Measurements from ENCODE around the gene USP54. TPM values are rescaled to one million over a fixed set of nuclear protein-coding genes. Genes with fewer than 3 reads are reported as not detected.

USP54 gene
- total and polyA plus RNA-seq, 9 of the 15 experiments (the other 6 are each of a cell fraction or from before 2014, with no cell fraction given): 3.8 to 40.1 (median 16.9) TPM

DNA sequence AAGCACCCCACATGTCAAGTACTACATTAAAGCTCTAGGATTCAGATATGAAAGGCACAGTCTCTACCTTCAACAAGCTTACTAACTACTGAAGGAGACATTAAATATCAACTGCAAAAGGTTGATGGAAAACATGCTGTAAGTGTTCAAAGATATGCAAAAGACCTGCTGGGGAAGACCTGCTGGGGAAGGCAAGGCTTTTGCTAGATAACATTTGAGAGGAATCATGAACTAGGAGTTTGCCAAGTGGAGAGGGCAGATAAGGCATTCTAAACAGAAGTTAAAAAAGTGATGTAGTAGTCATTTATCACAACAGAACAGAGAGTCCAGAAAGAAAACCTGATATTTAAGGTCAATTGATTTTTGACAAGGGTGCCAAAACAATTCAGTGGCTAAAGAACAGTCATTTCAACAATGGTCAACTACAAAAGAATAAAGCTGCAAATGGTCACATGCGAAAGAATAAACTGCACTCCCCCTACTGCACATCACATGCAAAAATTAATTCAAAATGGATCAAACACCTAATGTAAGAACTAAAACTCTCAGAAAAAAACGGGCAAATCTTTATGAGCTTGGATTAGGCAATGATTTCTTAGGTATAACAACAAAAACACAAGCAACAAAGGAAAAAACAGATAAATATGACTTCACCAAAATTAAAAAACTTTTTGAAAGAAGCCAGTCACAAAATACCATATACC, 134.8 kb downstream of the USP54 start (continued):
- TF ChIP-seq CREB5 (CRISPR knock-in tag; IDR thresholded peaks at IDR 0.05) (no peak), ZNF140 (CRISPR knock-in tag; IDR thresholded peaks at IDR 0.05) (no peak), REST (IDR thresholded peaks at IDR 0.05; ENCODE audit: borderline replicate concordance) (peak; percentile 40; the same call in 1 of the 2 replicates), REST (CRISPR knock-in tag; IDR thresholded peaks at IDR 0.05; ENCODE audit: low read depth) (no peak), ZNF124 (CRISPR knock-in tag; IDR thresholded peaks at IDR 0.05) (no peak), HNRNPL (IDR thresholded peaks at IDR 0.05; ENCODE audit: low read depth, low read length) (no peak), ZNF395 (CRISPR knock-in tag; IDR thresholded peaks at IDR 0.05) (peak; percentile 98), JUNB (CRISPR knock-in tag; conservative IDR thresholded peaks at IDR 0.05) (no peak), HEY1 (CRISPR knock-in tag; IDR thresholded peaks at IDR 0.05; ENCODE audit: borderline replicate concordance) (peak; percentile 62; the same call in 1 of the 2 replicates), NCOR1 (IDR thresholded peaks at IDR 0.05) (peak; percentile 100), ZNF398 (CRISPR knock-in tag; IDR thresholded peaks at IDR 0.05) (no peak), PHF20 (IDR thresholded peaks at IDR 0.05; ENCODE audit: partially characterized antibody) (no peak)
- TF ChIP-seq, protein P1, sequence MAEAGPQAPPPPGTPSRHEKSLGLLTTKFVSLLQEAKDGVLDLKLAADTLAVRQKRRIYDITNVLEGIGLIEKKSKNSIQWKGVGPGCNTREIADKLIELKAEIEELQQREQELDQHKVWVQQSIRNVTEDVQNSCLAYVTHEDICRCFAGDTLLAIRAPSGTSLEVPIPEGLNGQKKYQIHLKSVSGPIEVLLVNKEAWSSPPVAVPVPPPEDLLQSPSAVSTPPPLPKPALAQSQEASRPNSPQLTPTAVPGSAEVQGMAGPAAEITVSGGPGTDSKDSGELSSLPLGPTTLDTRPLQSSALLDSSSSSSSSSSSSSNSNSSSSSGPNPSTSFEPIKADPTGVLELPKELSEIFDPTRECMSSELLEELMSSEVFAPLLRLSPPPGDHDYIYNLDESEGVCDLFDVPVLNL (CRISPR knock-in tag; IDR thresholded peaks at IDR 0.05; ENCODE audit: low read depth): no peak

All from K562 (cell line).